HL-60 (cell line): ENCODE measurements around the gene DPYD.

Experiments used
- CTCF ChIP-seq: IDR thresholded peaks from one replicate; pipeline ENCODE4 v1.5.1; 2011; ENCODE audit warnings: low read length, control low read depth, inconsistent platforms; ENCODE audit not compliant: insufficient read depth
- TF ChIP-seq, protein P1 (sequence below): IDR thresholded peaks from 2 replicates; pipeline ENCODE4 v1.6.1; 2012; ENCODE audit warnings: low read depth; ENCODE audit not compliant: insufficient replicate concordance

- TF ChIP-seq, protein P1, sequence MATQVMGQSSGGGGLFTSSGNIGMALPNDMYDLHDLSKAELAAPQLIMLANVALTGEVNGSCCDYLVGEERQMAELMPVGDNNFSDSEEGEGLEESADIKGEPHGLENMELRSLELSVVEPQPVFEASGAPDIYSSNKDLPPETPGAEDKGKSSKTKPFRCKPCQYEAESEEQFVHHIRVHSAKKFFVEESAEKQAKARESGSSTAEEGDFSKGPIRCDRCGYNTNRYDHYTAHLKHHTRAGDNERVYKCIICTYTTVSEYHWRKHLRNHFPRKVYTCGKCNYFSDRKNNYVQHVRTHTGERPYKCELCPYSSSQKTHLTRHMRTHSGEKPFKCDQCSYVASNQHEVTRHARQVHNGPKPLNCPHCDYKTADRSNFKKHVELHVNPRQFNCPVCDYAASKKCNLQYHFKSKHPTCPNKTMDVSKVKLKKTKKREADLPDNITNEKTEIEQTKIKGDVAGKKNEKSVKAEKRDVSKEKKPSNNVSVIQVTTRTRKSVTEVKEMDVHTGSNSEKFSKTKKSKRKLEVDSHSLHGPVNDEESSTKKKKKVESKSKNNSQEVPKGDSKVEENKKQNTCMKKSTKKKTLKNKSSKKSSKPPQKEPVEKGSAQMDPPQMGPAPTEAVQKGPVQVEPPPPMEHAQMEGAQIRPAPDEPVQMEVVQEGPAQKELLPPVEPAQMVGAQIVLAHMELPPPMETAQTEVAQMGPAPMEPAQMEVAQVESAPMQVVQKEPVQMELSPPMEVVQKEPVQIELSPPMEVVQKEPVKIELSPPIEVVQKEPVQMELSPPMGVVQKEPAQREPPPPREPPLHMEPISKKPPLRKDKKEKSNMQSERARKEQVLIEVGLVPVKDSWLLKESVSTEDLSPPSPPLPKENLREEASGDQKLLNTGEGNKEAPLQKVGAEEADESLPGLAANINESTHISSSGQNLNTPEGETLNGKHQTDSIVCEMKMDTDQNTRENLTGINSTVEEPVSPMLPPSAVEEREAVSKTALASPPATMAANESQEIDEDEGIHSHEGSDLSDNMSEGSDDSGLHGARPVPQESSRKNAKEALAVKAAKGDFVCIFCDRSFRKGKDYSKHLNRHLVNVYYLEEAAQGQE: no peak
- no peak for TF ChIP-seq CTCF
These were observed 553.9 kb downstream of the DPYD start for GRCh38 chr1:97366984-97367383.
